SIG-M5 (cell line): ENCODE measurements around the gene IGF1.
"Not testable (repeated sequence)": the region's sequence is repeated elsewhere in the genome, so short reads cannot be mapped to it uniquely, and the experiment has no call there.

Experiments
- DNase-seq: peaks from one replicate; lab custom pipeline; 2025; lab: John Stamatoyannopoulos, UW

The IGF1 gene

DNA sequence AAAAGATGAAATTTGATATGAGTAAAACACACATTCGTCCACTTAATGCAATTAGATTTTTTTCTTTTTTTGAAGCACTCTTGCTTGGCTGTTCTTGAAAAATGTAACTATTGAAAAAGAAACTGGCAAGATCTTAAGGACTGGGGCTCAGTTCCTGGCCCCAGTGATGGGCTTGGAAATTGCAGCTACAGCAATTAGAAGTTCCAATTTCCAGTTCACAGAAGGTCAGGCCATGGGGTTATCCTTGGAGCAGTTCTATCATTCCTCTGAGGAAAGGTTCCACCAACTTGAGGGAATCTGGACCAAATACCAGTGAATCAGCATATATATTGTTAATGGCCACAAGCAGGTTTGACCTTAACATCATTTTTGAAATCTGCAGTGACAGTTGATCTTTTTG is 18.9 kb downstream of the IGF1 start:
- no peak for DNase-seq

- DNase-seq = no peak
Observed at GRCh38 chr12:102459314-102459713, 21.0 kb downstream of the IGF1 start.

DNA sequence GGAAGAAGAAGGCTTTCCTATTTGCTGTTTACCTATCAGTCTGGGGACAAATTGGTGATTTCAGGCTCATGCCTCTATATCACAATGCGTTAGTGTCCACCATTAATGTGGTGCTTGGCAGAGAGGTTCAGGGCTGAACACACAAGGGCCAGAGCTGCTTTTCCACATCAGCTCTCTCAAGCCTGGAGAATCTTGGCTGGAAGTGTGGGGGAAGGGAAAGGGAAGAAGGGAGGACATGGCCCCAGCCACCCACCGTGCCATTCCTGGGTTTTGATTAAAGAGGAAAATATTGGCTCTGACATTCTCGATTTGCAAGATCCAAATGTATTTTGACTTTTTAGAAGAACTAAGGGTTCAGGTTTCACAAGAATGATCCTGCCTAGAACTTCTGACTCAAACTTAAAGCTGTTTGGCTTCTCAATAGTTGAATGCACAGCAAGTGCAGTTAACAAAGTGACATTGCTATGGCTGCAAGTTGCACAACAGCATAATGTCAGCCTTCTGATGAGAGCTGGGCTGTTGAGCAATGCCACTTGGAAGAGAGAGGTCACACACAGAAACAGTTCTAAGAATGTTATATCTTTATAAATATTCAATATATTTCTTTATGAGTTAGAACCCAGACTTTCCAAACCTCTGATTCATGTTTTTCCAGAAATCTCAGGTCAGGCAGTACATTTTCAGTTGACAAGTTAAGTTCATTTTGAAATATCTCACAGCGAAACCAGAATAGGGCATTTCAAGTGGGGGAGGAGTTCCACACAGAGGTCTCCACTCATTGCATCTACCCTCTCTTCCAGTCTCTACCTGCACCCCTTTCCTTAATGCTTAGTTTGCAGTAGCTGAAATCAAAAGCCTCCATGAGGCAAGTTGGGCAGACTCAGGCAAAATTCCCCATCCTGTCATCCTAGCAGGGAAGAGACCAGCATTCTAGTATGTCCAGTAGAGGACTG is 25.3 kb downstream of the IGF1 start:
- DNase-seq = peak; percentile 70

DNA sequence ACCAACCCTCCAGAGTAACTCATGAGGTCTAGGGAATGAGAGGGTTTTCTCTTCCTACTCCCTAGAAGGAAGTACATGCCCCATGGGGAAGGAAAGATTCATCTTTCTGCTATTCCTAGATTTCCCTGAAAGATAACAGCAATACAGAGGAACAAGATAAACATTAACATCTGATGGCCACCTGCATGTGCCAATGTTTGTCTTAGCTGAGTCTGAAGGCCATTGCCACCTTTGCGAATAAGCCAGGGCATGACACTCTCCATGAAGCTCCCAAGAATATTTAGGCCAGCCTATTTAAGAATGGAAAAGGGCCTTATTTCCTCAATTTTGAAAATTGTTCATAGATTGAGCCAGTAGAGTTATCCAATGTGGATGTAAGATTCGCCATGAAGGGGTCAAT is 26.0 kb downstream of the IGF1 start:
- DNase-seq = no peak

DNA sequence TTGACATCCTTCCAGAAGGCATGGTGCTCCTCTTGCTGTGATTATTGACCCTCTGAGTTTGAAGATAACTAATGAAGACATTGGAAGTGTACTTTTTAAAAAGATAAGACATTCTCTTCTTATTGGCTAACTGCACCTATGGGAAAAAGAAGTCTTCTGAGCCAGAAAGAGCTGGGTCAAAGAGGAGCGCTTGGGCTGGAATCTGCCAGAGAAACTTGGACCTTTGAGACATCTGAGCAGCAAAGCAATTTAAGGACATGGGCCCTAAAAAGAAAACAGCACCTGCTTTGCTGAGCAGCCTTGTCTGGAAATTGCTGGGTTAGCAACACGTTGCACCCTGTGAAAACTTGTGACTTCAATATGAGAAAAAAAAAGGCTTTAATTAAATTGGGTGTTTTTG is 27.8 kb downstream of the IGF1 start:
- no peak for DNase-seq

GRCh38 chr12:102449018-102449417 is 31.3 kb downstream of the IGF1 start:
- DNase-seq = not testable (repeated sequence)

- not testable (repeated sequence) for DNase-seq
Observed at GRCh38 chr12:102447426-102447825, 32.9 kb downstream of the IGF1 start.

DNA sequence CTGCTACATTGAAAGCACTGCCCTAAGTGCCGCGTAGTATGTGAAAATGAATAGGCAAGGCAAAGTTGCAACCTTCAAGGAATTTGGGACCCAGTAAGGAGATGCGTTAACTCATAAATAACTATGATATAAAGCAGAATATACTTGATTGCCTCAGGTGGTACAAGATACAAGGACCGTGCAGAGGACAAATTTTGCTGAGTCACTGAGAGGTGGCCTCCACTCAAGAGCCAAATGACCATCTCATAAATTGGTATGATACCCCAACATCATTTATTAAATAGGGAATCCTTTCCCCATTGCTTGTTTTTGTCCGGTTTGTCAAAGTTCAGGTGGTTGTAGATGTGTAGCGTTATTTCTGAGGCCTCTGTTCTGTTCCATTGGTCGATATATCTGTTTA is 35.7 kb downstream of the IGF1 start:
- DNase-seq = no peak

DNA sequence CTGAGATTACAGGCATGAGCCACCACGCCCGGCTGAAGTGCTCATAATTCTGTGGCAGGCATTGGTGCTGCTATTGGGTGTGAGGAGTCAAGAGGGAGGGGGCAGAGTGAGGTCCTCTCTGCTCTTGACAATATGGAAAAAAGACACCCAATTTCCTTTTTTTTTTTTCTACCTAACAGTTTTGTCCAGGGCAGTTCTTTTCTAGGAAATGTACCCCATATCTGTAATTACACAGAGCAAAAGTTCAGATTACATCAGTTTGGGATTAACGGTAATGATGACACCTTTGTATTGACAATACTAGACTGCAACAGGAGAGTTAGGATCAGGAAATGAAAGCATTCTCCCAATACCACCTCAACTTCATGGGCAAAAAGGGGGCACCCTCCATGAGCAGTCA is 36.3 kb downstream of the IGF1 start:
- DNase-seq = no peak

DNA sequence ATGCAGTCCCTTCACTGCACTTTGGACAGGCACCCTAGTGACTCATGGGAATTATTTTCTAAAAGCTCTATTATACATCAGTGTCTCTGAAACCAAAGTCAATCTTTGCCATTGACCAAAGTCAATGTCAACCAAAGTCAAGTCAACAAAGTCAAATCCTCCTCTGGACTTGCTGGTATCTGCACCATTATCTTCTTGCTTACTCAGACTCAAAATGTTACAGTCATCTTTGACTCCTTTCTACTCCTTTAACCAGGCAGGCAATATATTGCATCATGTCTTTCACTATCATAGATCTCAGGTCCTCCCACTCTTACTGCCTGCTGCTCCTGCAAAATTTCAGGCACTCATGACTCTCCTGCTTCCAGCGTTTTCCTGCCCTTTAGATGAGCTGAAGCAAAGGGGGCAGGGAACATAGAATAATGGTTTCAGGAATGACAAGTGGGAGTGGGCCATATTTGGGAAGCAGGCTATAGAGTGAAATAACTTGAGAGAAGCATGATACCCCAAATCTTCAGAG is 39.2 kb downstream of the IGF1 start:
- DNase-seq = no peak

- no peak for DNase-seq
Observed at GRCh38 chr12:102439426-102440405, 40.6 kb downstream of the IGF1 start.

DNA sequence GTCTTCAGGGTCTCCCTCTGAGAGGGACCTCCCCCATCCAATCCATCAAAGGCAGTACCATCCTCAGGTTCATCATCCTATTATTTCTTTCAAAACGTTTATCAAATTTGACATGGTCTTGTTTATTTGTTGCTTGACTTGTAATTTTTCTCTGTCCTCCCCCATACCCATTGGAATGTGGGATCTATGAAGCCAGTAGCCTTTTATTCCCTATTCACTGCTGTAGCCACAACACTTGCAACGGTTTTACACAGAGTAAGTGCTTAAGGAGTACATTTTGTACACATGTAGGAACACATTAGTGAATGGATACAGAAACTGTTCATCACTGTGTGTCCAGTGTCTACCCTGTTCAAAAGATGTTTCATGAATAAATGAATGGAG is 41.5 kb downstream of the IGF1 start:
- no peak for DNase-seq

- DNase-seq = no peak
Observed at GRCh38 chr12:102438047-102438826, 42.1 kb downstream of the IGF1 start.

- no peak for DNase-seq
Observed at GRCh38 chr12:102437511-102437910, 42.9 kb downstream of the IGF1 start.

GRCh38 chr12:102436867-102437266 is 43.5 kb downstream of the IGF1 start:
- no peak for DNase-seq

GRCh38 chr12:102435827-102436436 is 44.4 kb downstream of the IGF1 start:
- no peak for DNase-seq

DNA sequence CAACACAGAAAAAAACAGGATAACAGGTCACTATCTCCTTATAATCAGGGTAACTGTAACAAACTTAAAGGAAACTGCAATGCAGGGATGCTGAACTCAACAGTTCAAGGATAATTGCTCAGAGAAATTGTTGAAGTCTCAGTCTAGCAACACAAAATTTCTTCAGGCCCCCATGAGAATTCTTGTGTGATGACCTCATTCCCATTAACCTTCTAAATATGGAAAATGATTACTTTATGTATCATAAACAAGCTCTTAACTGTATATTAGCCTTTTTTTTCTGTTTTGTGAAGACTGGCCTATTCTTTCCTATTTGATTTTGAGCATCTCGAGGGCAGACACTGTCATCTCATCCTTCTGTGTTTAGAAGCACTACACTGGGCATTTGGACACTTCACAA is 47.1 kb downstream of the IGF1 start:
- DNase-seq = no peak

GRCh38 chr12:102430661-102431060 is 49.7 kb downstream of the IGF1 start:
- no peak for DNase-seq

DNA sequence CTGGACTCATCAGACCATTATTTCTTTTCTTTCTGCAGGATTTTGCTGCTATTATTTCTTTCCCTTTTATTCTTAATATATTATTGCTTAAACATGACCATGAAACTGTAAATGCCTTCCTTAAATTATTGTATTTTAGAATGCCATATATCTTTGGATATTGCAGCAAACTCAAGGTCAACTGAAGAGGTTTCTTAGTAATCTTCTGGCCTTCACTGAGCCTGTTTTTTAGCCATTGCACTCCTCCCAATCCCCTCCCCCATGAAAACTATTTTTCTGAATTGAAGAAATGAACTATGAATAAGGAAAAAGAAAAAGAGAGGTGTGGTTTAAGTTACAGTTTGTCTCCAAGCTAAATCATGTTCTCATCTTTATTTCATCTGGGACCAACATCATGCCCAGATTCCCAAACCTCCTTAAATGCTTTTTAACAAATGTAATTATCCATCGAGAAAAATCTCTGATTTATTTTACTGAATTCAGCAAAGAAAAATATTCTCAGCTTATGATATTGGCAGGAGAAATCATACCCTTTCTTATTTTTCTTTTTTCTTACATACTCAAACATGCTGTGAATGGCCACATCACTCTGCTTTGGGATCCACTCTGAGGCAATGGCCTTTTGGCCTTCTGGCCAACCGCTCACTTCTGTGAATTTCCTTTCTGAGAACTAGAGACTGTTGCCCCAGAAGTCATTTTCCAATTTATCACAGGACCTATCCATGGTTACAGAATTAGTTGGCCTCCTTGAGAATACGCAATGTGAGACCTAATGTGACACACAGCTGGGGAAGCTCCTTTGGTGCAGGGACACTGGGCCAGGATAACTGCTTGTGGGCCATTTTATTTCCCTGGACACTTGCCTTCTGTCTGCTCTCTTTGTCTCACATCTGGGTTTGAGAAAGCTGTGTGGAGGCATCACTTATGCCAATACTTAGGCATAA is 50.9 kb downstream of the IGF1 start:
- no peak for DNase-seq

- no peak for DNase-seq
Observed at GRCh38 chr12:102427543-102427941, 52.8 kb downstream of the IGF1 start.
